GM19467 (cell line): ENCODE measurements around the gene ZDHHC14.
"Not testable (repeated sequence)": the region's sequence is repeated elsewhere in the genome, so short reads cannot be mapped to it uniquely, and the experiment has no call there.

Experiments
- ATAC-seq: cut with Tn5 transposase; IDR thresholded peaks from one replicate; pipeline ENCODE4 v1.9.1; 2021; ENCODE audit warnings: mild to moderate bottlenecking, moderate library complexity; ENCODE audit not compliant: unreplicated experiment

ZDHHC14 gene

DNA sequence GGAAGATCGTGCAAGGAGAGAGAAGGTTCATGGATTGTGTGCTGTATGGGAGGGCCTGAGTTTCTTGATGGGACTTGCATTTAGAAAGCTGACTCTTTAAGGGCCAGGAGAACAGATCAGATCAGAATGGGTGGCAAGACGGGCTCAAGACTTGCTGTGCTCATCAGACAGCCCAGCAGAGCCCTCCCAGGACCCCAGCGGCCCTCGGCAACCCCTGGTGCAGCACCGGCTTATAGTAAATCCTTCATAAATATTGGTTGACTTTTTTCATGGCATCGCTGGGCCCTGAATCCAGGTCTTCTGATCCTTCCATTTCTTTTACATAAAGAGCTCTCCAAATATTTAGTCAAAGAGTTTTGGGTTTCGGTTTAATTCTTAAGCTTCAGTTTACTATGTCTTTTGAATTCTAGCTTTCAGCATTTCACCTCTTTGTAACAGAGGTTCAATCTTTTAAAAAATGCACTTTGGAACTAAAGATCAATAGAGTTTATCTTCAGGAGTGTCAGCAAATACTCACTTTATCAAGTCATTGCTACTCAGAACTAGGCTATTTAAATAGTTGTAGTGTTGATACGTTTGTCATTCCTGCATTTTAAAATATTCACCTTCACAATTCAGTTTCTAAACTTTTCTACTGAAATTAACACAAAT lies 205.6 kb downstream of the ZDHHC14 start:
- no peak for ATAC-seq

- ATAC-seq, result no peak
Observed at GRCh38 chr6:157587127-157587926, 206.3 kb downstream of the ZDHHC14 start.

GRCh38 chr6:157590654-157591053 lies 209.7 kb downstream of the ZDHHC14 start:
- not testable (repeated sequence) for ATAC-seq

GRCh38 chr6:157592541-157592940 lies 211.6 kb downstream of the ZDHHC14 start:
- ATAC-seq, result no peak

DNA sequence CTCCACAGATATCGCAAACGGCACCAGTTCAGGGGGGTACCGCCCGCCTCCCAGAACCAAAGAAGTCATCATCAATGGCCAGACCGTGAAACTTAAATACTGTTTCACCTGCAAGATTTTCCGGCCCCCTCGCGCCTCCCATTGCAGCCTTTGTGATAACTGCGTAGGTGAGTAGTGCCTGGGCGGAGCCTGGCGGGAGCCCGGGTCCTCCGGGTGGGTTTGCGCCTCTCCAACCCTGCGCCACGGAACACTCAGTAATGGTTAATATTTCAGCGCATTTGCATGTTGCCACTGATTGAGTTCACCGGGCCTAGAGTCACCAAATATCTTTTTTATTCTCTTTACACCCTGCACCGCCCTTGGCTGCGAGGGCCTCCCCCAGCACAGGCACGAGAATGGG lies 212.0 kb downstream of the ZDHHC14 start:
- ATAC-seq, result no peak

- ATAC-seq, result no peak
Observed at GRCh38 chr6:157593596-157593995, 212.6 kb downstream of the ZDHHC14 start.

DNA sequence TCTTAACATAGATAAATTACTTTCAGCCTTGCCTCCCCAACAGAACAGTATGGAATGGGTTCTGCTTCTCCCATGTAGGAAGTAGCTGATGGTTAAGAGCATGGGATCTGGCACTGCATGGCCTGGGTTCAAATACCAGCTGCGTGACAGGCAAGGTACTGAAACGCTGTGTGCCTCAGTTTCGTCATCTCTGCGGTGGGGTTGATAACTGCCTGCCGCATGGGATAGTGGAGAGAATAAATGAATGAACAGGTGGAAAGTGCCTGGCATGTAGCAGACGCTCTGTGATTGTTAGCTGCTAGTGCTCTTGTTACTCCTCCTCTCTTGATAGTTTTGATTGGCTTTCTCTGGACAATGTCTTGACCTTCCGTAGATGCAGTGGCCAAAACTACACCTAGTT lies 213.3 kb downstream of the ZDHHC14 start:
- no peak for ATAC-seq

- ATAC-seq, result no peak
Observed at GRCh38 chr6:157595768-157596167, 214.8 kb downstream of the ZDHHC14 start.

GRCh38 chr6:157596461-157596860 lies 215.5 kb downstream of the ZDHHC14 start:
- ATAC-seq, result no peak

- no peak for ATAC-seq
Observed at GRCh38 chr6:157596886-157597285, 215.9 kb downstream of the ZDHHC14 start.

DNA sequence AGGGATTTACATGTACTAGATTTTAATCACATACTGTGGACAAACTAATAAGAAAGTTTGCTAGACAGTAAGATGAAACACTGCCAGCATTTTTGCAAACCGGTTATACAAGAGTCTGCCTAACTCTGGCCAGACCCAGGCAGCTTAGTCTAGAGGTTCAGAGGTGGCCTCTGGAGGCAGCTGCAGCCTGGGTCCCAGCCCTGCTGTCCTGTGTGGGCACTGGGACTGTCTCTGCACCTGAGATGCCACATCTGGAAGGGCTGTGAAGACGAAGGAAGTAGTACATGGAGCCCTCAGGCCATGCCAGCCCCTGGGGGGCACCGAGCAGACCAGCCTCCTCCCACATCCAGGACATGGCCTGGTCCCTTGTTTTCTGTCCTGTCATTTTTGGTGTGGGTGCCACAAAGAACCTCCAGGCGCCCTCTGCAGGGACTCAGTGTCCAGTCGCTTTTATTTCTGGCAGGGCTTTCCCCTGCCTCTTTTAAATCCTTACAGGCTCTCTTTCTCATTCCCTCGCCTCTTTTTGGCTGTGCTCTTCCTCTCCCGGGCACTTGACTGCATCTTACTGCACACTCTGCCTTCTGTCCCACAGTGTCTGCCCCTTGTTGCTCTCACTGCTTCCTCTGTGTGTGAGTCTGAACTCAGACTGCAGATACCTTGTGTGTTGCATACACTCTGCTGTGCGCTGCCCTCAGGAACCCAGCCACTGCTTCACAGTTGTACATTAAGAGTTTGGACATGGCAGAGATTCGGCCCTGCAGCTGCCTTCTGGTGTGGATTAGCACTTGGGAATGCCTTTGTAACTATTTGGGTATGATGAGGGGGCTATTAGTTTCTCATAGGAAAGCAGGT lies 216.7 kb downstream of the ZDHHC14 start:
- no peak for ATAC-seq

GRCh38 chr6:157599191-157599590 lies 218.2 kb downstream of the ZDHHC14 start:
- no peak for ATAC-seq

DNA sequence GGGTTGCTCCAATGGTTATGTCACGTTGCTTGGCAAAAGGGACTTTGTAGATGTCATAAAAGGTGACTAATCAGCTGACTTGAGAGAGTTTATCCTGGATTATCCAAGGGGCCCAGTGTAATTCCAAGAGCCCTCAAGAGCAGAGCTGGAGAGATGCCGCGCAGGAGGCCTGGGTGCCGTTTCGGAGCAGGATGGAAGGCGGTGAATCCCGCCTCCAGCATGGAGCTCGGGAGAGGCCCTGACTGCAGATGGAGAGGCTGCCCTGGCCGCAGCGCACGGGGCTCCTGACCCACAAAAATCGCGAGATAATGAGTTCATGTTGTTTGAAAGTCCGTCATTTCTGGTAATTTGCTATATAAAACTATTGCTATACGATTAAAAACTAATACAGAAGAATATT lies 219.8 kb downstream of the ZDHHC14 start:
- ATAC-seq, result no peak

GRCh38 chr6:157602521-157603295 lies 221.7 kb downstream of the ZDHHC14 start:
- ATAC-seq, result no peak

DNA sequence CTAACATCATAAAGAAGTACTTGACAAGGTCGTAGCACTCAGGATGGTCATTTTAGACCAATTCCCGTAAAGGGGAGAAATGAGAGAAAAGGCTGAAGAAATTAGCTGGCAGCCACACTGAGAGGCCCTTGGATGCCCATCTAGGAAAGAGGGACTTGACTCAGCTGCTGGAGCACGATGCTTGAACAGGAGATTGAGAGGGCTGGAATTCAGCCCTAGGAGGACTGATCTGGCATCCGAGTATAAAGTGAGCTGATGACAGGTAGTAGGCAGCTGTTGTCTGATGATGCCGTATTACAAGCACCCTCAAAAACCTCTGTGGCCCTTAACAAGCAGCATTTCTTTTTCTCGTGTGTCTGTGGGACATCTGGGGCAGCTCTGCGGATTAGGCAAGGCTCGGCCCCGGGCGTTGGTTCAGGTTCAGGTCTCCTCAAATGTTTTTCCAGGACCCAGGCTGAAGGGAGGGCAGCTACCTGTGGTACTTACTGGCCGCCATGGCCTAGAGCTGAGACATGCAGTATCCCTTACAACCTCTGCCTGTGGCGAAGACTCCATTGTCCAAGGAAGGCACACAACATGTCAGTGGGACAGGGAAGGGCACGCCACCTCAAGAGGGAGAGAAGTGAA lies 222.4 kb downstream of the ZDHHC14 start:
- ATAC-seq, result no peak

GRCh38 chr6:157603971-157604370 lies 223.0 kb downstream of the ZDHHC14 start:
- ATAC-seq, result no peak

GRCh38 chr6:157604816-157605215 lies 223.8 kb downstream of the ZDHHC14 start:
- ATAC-seq, result no peak

GRCh38 chr6:157605484-157605883 lies 224.5 kb downstream of the ZDHHC14 start:
- ATAC-seq, result no peak

- ATAC-seq, result no peak
Observed at GRCh38 chr6:157606516-157606915, 225.5 kb downstream of the ZDHHC14 start.
